Osteoblast (primary cell): ENCODE measurements around the gene MLEC. TPM values are rescaled to one million over a fixed set of nuclear protein-coding genes. Genes with fewer than 3 reads are reported as not detected.

Source experiments
- DNase-seq: peaks from one replicate; pipeline ENCODE4 v3.0.0; 2011; ENCODE audit warnings: low spot score, mixed read lengths; ENCODE audit not compliant: insufficient read length; ENCODE audit errors: missing footprints
- H2AFZ ChIP-seq: 2 replicates; pipeline ENCODE4 v1.6.0; 2011; ENCODE audit warnings: mild to moderate bottlenecking, low read length
- H3K27ac ChIP-seq: 2 replicates; pipeline ENCODE4 v1.5.1; 2011; ENCODE audit warnings: mild to moderate bottlenecking, low read depth, low read length, moderate library complexity
- H3K27me3 ChIP-seq: 2 replicates; pipeline ENCODE4 v1.6.0; 2012; ENCODE audit warnings: mild to moderate bottlenecking, control low read depth, inconsistent platforms, low read length, moderate library complexity; ENCODE audit not compliant: insufficient read depth
- H3K36me3 ChIP-seq: 2 replicates; pipeline ENCODE4 v1.5.1; 2011; ENCODE audit warnings: mild to moderate bottlenecking, low read length, control low read depth, moderate library complexity; ENCODE audit not compliant: insufficient read depth
- H3K4me1 ChIP-seq: 2 replicates; pipeline ENCODE4 v1.5.1; 2011; ENCODE audit warnings: mild to moderate bottlenecking, low read length, control low read depth, moderate library complexity; ENCODE audit not compliant: insufficient read depth
- H3K4me2 ChIP-seq: 2 replicates; pipeline ENCODE4 v1.6.0; 2011; ENCODE audit warnings: mild to moderate bottlenecking, low read length; ENCODE audit not compliant: insufficient read depth
- H3K4me3 ChIP-seq: fragments of 200-600 bp; sonication (generic); 3 replicates; pipeline ENCODE4 v1.5.1; 2012; ENCODE audit warnings: mild to moderate bottlenecking, low read length, inconsistent platforms; ENCODE audit not compliant: insufficient read depth
- H3K79me2 ChIP-seq: 2 replicates; pipeline ENCODE4 v1.6.0; 2012; ENCODE audit warnings: mild to moderate bottlenecking, low read length, control low read depth, inconsistent platforms; ENCODE audit not compliant: insufficient read depth
- H3K9me3 ChIP-seq: 2 replicates; pipeline ENCODE4 v1.5.1; 2011; ENCODE audit warnings: low read depth, low read length, control low read depth
- H4K20me1 ChIP-seq: 2 replicates; pipeline ENCODE4 v1.6.0; 2012; ENCODE audit warnings: mild to moderate bottlenecking, low read length, control low read depth; ENCODE audit not compliant: insufficient read depth
- CTCF ChIP-seq: IDR thresholded peaks from 2 replicates; pipeline ENCODE4 v1.5.1; 2011; ENCODE audit warnings: mild to moderate bottlenecking, low read depth, low read length, moderate library complexity; ENCODE audit errors: extremely low read depth
- total RNA-seq: library from RNA; depleted of rRNA; stranded (reverse); fragments of >200 nt; gene quantifications from 2 replicates; pipeline ENCODE4 v1.2.3, GENCODE V29; 2012

The MLEC gene
- total RNA-seq, 1 donor = 89.8 TPM

- Histone ChIP-seq H3K4me3 (no peak overlapping the region), H4K20me1 (no peaks in the 10 kb centered on the region), H2AFZ (no peak overlapping the region), H3K27me3 (peaks cover 6% of the 10 kb centered on the region), H3K4me2 (no peak overlapping the region), H3K27ac (no peak overlapping the region), H3K4me1 (no peaks in the 10 kb centered on the region), H3K79me2 (no peaks in the 10 kb centered on the region), H3K36me3 (no peaks in the 10 kb centered on the region), H3K9me3 (no peaks in the 10 kb centered on the region)
- DNase-seq = no peak
- no peak for TF ChIP-seq CTCF
Observed at GRCh38 chr12:120663741-120664140, 23.2 kb upstream of the MLEC start.

GRCh38 chr12:120666571-120667390 is 20.2 kb upstream of the MLEC start:
- no peaks in the 10 kb centered on the region for H4K20me1 ChIP-seq
- peaks cover 3% of the 10 kb centered on the region for H3K27me3 ChIP-seq
- H3K4me2 ChIP-seq = no peak overlapping the region
- DNase-seq = no peak
- H3K36me3 ChIP-seq = no peaks in the 10 kb centered on the region
- H3K79me2 ChIP-seq = no peaks in the 10 kb centered on the region
- no peaks in the 10 kb centered on the region for H3K4me1 ChIP-seq
- H3K4me3 ChIP-seq = no peak overlapping the region
- H3K27ac ChIP-seq = no peak overlapping the region
- TF ChIP-seq CTCF = no peak
- no peaks in the 10 kb centered on the region for H3K9me3 ChIP-seq
- H2AFZ ChIP-seq = no peak overlapping the region

- Histone ChIP-seq H3K9me3 (no peaks in the 10 kb centered on the region), H2AFZ (no peak overlapping the region), H3K27ac (no peak overlapping the region), H3K4me2 (no peak overlapping the region), H3K36me3 (no peaks in the 10 kb centered on the region), H4K20me1 (no peaks in the 10 kb centered on the region), H3K27me3 (peaks cover 3% of the 10 kb centered on the region), H3K4me1 (no peaks in the 10 kb centered on the region), H3K79me2 (no peaks in the 10 kb centered on the region), H3K4me3 (no peak overlapping the region)
- TF ChIP-seq CTCF = no peak
- no peak for DNase-seq
Observed at GRCh38 chr12:120668091-120668867, 18.7 kb upstream of the MLEC start.
